ENCODE results near the gene SMU1.
"Not testable (repeated sequence)": the region's sequence is repeated elsewhere in the genome, so short reads cannot be mapped to it uniquely, and the experiment has no call there.

The SMU1 gene

GRCh38 chr9:33007755-33008154 lies 68.7 kb downstream of the SMU1 start:
- DNase-seq, result no peak

DNA sequence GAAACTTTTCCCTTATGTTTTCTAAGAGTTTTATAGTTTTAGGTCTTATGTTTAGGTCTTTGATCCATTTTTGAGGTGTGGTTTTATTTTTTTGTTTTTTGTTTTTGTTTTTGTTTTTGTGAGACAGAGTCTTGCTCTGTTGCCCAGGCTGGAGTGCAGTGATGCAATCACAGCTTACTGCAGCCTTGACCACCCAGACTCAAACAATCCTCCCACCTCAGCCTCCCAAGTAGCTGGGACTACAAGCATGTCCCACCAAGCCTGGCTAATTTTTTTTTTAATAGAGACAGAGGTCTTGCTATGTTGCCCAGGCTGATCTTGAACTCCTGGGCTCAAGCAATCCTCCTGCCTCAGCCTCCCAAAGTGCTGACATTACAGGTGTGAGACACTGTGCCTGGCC lies 71.1 kb downstream of the SMU1 start:
- not testable (repeated sequence) for DNase-seq

DNA sequence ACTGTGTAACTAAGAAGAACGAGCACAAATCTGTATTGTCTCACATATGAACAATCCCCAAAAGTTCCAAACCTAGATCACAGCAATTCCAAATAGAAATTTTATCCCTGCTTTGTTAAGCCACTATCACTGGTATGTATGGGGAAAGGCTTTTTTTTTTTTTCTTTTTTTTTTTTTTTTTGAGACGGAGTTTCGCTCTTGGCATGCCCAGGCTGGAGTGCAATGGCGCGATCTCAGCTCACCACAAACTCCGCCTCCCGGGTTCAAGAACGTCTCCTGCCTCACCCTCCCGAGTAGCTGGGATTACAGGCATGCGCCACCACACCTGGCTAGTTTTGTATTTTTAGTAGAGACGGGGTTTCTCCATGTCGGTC lies 75.8 kb downstream of the SMU1 start:
- DNase-seq, result peak; percentile 57

DNA sequence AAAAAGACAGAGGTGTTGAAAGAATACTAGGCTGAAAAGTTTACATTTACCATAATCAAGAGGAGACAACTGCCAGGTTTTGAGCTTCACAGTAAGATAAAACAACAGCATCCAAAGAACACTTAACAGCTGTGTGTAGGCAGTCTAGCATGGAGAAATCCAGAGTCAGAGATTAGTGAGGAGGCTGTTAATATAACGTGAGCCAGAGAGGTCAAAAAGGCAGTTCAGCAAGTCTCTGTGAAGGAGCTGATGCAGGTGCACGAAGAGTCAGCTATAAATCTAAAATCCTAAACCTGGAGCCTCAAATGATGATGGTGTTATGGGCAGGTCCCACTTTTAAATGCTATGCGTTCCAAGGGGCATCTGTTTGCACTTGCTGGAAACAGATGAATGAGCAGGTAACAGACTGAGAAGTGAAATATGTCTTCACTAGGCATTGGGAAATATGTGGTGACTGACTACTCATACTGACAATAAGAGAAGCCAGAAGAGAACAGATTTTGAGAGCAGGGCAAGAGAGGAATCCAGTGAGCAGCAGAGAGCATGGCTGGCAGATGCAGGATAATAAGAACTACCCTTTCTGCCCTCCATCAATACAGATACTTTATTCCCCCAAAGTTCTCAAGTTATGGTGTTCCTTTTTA lies 83.8 kb downstream of the SMU1 start:
- DNase-seq, result no peak

- DNase-seq, result no peak
Measured at GRCh38 chr9:32991897-32992594, 84.4 kb downstream of the SMU1 start.

All from NCI-H69 (cell line).